HepG2 (cell line): ENCODE results near the gene C14orf119. TPM values are rescaled to one million over a fixed set of nuclear protein-coding genes. Genes with fewer than 3 reads are reported as not detected.

Experiments
- AKAP8 ChIP-seq: sonication (generic); formaldehyde crosslinking; IDR thresholded peaks from 2 replicates; pipeline ENCODE4 v1.5.1; 2020; ENCODE audit warnings: mild to moderate bottlenecking, missing genetic modification reagents
- BORCS8-MEF2B ChIP-seq: sonication (generic); formaldehyde crosslinking; IDR thresholded peaks from 2 replicates; pipeline ENCODE4 v1.8.0; 2022; ENCODE audit warnings: mild to moderate bottlenecking, missing genetic modification reagents
- HNRNPLL ChIP-seq: fragments of 200-400 bp; formaldehyde crosslinking; IDR thresholded peaks from 2 replicates; pipeline ENCODE4 v1.6.1; 2017; ENCODE audit warnings: mild to moderate bottlenecking, low read depth, low read length; ENCODE audit not compliant: poor library complexity, severe bottlenecking
- HOXA3 ChIP-seq: sonication (generic); formaldehyde crosslinking; IDR thresholded peaks from 2 replicates; pipeline ENCODE4 v1.5.0; 2020; ENCODE audit warnings: missing genetic modification reagents
- IKZF4 ChIP-seq: sonication (generic); formaldehyde crosslinking; IDR thresholded peaks from 2 replicates; pipeline ENCODE4 v1.5.1; 2020; ENCODE audit warnings: borderline replicate concordance, mild to moderate bottlenecking, low read depth, missing genetic modification reagents; ENCODE audit errors: not compliant biosample characterization
- KDM4B ChIP-seq: sonication (generic); formaldehyde crosslinking; IDR thresholded peaks from 2 replicates; pipeline ENCODE4 v1.4.0; 2020; ENCODE audit warnings: missing genetic modification reagents
- NAIF1 ChIP-seq: sonication (generic); formaldehyde crosslinking; IDR thresholded peaks from 2 replicates; pipeline ENCODE4 v1.5.0; 2020; ENCODE audit warnings: mild to moderate bottlenecking, missing genetic modification reagents, borderline replicate concordance
- ZFP1 ChIP-seq: IDR thresholded peaks from 2 replicates; pipeline ENCODE4 v1.6.1; 2016
- ZNF274 ChIP-seq: sonication (generic); formaldehyde crosslinking; IDR thresholded peaks from 2 replicates; pipeline ENCODE4 v1.5.1; 2020; ENCODE audit warnings: mild to moderate bottlenecking, missing genetic modification reagents
- ZNF670 ChIP-seq: sonication (generic); formaldehyde crosslinking; IDR thresholded peaks from 2 replicates; pipeline ENCODE4 v1.8.0; 2022; ENCODE audit warnings: mild to moderate bottlenecking, missing genetic modification reagents, borderline replicate concordance
- polyA plus RNA-seq, 8 experiments: library from polyadenylated mRNA; depleted of rRNA in 3 of 8; stranded (reverse) in 7 of 8; unstranded in 1 of 8; fragments of >200 nt; fragmentation: Illumina TruSeq in 4 of 8; extraction: Trizol in 4 of 8; gene quantifications; 2 replicates each; pipeline versions ENCODE4 v1.2.1 to v1.2.3, GENCODE V29; 2011 to 2016; ENCODE audit warnings: low read depth in 4 of 8, missing spikeins in 1 of 8, mixed read lengths in 1 of 8; ENCODE audit not compliant: insufficient read depth in 1 of 8
- total RNA-seq, 5 experiments: library from RNA; depleted of rRNA; stranded (reverse); fragments of >200 nt; fragmentation: Illumina TruSeq; extraction: Trizol; gene quantifications; 2 replicates each; pipeline ENCODE4 v1.2.3, GENCODE V29; 2016; ENCODE audit warnings: low read depth in 1 of 5
- TF ChIP-seq, protein P1 (sequence below): sonication (generic); formaldehyde crosslinking; IDR thresholded peaks from one replicate; pipeline ENCODE4 v1.5.1; 2020; ENCODE audit warnings: mild to moderate bottlenecking, missing genetic modification reagents; ENCODE audit errors: not compliant biosample characterization
- TF ChIP-seq, protein P2 (sequence below): sonication (generic); formaldehyde crosslinking; IDR thresholded peaks from 2 replicates; pipeline ENCODE4 v1.4.0; 2020; ENCODE audit warnings: missing genetic modification reagents
- TF ChIP-seq, protein P3 (sequence below): sonication (generic); formaldehyde crosslinking; IDR thresholded peaks from 2 replicates; pipeline ENCODE4 v1.4.0; 2020; ENCODE audit warnings: missing genetic modification reagents
- TF ChIP-seq, protein P4 (sequence below): sonication (generic); formaldehyde crosslinking; IDR thresholded peaks from 2 replicates; pipeline ENCODE4 v1.4.0; 2020; ENCODE audit warnings: mild to moderate bottlenecking, missing genetic modification reagents, borderline replicate concordance
- TF ChIP-seq, protein P5 (sequence below): sonication (generic); formaldehyde crosslinking; conservative IDR thresholded peaks from 2 replicates; pipeline ENCODE4 v1.8.1; 2023; ENCODE audit warnings: missing genetic modification reagents

The C14orf119 gene
- total and polyA plus RNA-seq, 2 of the 13 experiments (the other 11 are each of a cell fraction or from before 2014, with no cell fraction given), result 117 to 206 TPM

DNA sequence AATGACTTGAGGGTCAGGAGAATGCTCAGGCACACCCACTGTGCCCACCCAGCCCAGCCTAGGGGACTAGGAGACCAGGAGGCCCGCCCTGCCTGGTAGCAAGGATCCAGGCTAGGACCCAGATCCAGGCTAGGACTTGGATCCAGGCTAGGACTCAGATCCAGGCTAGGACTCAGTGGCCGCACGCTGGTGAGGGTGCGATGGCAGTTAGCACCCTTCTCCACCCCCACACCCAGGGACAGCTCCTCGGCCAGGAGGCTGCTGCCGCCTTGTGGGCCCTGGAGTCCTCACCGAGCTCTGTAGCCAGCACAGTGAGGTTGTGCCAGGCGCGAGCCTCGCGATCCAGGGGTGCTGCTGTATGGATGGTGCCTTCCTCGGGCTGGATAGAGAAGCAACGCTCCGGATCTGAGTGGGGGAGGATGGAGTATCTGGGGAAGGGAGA lies 43.1 kb upstream of the C14orf119 start (continued):
- TF ChIP-seq, protein P1, sequence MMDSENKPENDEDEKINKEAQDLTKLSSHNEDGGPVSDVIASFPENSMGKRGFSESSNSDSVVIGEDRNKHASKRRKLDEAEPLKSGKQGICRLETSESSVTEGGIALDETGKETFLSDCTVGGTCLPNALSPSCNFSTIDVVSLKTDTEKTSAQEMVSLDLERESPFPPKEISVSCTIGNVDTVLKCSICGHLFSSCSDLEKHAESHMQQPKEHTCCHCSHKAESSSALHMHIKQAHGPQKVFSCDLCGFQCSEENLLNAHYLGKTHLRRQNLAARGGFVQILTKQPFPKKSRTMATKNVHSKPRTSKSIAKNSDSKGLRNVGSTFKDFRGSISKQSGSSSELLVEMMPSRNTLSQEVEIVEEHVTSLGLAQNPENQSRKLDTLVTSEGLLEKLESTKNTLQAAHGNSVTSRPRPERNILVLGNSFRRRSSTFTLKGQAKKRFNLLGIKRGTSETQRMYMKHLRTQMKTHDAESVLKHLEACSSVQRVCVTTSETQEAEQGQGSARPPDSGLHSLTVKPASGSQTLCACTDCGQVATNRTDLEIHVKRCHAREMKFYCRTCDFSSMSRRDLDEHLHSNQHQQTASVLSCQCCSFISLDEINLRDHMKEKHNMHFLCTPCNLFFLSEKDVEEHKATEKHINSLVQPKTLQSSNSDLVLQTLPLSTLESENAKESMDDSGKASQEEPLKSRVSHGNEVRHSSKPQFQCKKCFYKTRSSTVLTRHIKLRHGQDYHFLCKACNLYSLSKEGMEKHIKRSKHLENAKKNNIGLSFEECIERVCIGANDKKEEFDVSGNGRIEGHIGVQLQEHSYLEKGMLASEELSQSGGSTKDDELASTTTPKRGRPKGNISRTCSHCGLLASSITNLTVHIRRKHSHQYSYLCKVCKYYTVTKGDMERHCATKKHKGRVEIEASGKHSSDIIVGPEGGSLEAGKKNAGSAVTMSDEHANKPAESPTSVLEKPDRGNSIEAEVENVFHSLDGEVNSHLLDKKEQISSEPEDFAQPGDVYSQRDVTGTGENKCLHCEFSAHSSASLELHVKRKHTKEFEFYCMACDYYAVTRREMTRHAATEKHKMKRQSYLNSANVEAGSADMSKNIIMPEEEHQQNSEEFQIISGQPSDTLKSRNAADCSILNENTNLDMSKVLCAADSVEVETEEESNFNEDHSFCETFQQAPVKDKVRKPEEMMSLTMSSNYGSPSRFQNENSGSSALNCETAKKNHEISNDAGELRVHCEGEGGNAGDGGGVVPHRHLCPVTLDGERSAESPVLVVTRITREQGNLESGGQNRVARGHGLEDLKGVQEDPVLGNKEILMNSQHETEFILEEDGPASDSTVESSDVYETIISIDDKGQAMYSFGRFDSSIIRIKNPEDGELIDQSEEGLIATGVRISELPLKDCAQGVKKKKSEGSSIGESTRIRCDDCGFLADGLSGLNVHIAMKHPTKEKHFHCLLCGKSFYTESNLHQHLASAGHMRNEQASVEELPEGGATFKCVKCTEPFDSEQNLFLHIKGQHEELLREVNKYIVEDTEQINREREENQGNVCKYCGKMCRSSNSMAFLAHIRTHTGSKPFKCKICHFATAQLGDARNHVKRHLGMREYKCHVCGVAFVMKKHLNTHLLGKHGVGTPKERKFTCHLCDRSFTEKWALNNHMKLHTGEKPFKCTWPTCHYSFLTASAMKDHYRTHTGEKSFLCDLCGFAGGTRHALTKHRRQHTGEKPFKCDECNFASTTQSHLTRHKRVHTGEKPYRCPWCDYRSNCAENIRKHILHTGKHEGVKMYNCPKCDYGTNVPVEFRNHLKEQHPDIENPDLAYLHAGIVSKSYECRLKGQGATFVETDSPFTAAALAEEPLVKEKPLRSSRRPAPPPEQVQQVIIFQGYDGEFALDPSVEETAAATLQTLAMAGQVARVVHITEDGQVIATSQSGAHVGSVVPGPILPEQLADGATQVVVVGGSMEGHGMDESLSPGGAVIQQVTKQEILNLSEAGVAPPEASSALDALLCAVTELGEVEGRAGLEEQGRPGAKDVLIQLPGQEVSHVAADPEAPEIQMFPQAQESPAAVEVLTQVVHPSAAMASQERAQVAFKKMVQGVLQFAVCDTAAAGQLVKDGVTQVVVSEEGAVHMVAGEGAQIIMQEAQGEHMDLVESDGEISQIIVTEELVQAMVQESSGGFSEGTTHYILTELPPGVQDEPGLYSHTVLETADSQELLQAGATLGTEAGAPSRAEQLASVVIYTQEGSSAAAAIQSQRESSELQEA (CRISPR knock-in tag), result peak; percentile 56
- TF ChIP-seq BORCS8-MEF2B (CRISPR knock-in tag), result peak; percentile 45; the same call in 1 of the 2 replicates
- TF ChIP-seq KDM4B (CRISPR knock-in tag), result peak; percentile 34; the same call in 1 of the 2 replicates
- no peak for TF ChIP-seq ZNF670 (CRISPR knock-in tag)
- peak; percentile 73; the same call in 1 of the 2 replicates for TF ChIP-seq HOXA3 (CRISPR knock-in tag)
- TF ChIP-seq ZNF274 (CRISPR knock-in tag), result peak; percentile 22; the same call in 1 of the 2 replicates
- TF ChIP-seq NAIF1 (CRISPR knock-in tag), result no peak
- TF ChIP-seq ZFP1, result no peak
- peak; percentile 64 for TF ChIP-seq IKZF4
- TF ChIP-seq AKAP8 (CRISPR knock-in tag), result no peak
- TF ChIP-seq, protein P2, sequence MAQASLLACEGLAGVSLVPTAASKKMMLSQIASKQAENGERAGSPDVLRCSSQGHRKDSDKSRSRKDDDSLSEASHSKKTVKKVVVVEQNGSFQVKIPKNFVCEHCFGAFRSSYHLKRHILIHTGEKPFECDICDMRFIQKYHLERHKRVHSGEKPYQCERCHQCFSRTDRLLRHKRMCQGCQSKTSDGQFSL (CRISPR knock-in tag), result peak; percentile 94
- TF ChIP-seq, protein P3, sequence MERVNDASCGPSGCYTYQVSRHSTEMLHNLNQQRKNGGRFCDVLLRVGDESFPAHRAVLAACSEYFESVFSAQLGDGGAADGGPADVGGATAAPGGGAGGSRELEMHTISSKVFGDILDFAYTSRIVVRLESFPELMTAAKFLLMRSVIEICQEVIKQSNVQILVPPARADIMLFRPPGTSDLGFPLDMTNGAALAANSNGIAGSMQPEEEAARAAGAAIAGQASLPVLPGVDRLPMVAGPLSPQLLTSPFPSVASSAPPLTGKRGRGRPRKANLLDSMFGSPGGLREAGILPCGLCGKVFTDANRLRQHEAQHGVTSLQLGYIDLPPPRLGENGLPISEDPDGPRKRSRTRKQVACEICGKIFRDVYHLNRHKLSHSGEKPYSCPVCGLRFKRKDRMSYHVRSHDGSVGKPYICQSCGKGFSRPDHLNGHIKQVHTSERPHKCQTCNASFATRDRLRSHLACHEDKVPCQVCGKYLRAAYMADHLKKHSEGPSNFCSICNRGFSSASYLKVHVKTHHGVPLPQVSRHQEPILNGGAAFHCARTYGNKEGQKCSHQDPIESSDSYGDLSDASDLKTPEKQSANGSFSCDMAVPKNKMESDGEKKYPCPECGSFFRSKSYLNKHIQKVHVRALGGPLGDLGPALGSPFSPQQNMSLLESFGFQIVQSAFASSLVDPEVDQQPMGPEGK (CRISPR knock-in tag), result peak; percentile 62
- TF ChIP-seq HNRNPLL, result peak; percentile 45
- TF ChIP-seq, protein P4, sequence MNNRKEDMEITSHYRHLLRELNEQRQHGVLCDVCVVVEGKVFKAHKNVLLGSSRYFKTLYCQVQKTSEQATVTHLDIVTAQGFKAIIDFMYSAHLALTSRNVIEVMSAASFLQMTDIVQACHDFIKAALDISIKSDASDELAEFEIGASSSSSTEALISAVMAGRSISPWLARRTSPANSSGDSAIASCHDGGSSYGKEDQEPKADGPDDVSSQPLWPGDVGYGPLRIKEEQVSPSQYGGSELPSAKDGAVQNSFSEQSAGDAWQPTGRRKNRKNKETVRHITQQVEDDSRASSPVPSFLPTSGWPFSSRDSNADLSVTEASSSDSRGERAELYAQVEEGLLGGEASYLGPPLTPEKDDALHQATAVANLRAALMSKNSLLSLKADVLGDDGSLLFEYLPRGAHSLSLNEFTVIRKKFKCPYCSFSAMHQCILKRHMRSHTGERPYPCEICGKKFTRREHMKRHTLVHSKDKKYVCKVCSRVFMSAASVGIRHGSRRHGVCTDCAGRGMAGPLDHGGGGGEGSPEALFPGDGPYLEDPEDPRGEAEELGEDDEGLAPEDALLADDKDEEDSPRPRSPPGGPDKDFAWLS, result peak; percentile 83; the same call in 1 of the 2 replicates
- TF ChIP-seq, protein P5, sequence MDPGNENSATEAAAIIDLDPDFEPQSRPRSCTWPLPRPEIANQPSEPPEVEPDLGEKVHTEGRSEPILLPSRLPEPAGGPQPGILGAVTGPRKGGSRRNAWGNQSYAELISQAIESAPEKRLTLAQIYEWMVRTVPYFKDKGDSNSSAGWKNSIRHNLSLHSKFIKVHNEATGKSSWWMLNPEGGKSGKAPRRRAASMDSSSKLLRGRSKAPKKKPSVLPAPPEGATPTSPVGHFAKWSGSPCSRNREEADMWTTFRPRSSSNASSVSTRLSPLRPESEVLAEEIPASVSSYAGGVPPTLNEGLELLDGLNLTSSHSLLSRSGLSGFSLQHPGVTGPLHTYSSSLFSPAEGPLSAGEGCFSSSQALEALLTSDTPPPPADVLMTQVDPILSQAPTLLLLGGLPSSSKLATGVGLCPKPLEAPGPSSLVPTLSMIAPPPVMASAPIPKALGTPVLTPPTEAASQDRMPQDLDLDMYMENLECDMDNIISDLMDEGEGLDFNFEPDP (CRISPR knock-in tag), result 0 out of 2 replicates have a peak, but pooled peaks have one; percentile 94
